ENCODE measurements around the gene ZNF76.
"Not testable (repeated sequence)": the region's sequence is repeated elsewhere in the genome, so short reads cannot be mapped to it uniquely, and the experiment has no call there.

ZNF76 gene

DNA sequence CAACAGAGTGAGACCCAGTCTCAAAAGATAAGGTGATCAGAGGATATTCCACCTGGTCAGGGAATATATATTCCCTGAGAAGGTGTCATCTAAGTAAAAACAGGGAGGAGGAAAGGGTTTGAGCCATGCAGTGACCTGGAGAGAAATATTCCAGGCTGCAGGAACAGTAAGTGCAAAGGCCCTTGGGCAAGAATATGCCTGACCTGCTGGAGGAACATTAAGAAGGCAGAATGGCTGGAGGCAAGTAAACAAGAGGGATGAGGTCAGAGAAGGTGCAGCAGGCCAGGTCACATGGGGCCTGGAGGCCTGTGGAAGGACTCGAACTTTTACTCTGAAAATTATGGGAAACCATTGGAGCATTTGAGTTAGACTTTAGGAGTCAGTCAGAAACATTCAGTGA is 44.8 kb downstream of the ZNF76 start:
- no peak for DNase-seq

GRCh38 chr6:35305117-35305516 is 45.6 kb downstream of the ZNF76 start:
- DNase-seq: no peak

DNA sequence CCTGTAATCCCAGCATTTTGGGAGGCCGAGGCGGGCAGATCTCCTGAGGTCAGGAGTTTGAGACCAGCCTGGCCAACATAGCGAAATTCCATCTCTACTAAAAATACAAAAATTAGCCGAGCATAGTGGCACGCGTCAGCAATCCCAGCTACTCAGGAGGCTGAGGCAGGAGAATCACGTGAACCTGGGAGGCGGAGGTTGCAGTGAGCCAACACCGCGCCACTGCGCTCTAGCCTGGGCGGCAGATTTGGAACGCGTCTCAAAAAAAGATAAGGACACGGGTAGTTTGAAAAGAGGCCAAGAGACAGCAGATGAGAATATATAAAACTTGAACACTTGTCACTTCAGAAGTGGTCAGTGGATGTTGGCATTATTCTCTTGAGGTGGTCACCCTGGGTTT is 47.6 kb downstream of the ZNF76 start:
- not testable (repeated sequence) for DNase-seq

DNA sequence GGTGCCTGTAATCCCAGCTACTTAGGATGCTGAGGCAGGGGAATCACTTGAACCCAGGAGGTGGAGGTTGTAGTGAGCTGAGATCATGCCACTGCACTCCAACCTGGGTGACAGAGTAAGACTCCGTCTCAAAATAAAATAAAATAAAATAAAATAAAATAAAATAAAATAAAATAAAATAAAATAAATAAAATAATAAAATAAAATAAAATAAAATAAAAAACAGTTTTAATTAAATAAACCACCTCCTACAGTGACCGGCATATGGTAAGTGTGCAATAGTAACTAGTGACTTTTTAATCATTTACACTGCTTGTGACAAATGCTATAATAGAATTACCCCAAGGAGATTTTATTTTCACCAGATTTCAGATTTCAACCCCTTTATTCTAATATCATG is 49.0 kb downstream of the ZNF76 start:
- not testable (repeated sequence) for DNase-seq

DNA sequence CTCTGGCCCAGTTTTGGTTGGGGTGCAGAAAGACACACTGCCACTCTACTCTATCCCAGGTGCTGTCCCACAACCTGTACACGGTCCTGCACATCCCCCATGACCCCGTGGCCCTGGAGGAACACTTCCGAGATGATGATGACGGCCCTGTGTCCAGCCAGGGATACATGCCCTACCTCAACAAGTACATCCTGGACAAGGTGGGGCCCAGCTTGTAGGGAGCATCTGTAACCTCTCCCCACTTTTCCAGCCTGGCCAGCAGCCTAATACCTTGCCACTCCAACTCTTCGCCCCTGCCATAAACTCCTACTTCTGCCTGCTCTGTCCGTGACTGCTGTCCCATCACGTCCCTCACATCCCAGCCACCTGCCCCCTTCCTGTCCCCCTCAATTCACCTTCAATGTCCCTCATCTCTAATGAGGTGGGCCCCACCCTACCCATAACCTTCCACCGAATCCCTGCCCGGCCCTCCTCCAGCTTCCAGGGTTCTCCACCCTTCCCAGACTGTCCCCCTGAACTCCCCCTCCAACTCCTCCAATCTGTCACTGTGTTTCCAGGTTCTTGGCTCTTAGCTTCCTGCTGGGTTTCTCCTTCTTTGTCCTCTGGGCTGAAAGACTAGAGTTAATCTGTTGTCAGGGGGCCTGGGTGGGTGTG is 50.2 kb downstream of the ZNF76 start:
- no peak for DNase-seq

DNA sequence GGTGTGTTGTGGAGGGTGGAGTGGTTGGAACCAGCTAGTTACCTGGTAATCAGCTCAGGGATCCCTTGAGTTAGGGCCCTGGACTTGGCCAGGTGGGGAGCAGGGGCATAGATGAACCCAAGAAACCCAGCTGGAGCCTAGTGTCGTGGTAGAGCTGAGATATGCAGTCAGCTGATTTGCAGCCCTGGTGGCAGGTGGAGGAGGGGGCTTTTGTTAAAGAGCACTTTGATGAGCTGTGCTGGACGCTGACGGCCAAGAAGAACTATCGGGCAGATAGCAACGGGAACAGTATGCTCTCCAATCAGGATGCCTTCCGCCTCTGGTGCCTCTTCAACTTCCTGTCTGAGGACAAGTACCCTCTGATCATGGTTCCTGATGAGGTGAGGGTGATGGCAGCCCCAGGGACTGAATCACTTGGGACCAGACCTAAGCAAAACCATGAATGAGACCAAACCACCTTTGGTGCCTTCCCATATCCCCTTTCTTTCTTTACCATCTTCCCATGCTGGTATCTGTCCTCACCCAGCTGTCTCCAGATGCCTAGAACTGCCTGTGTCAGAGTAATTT is 50.8 kb downstream of the ZNF76 start:
- DNase-seq: no peak

DNA sequence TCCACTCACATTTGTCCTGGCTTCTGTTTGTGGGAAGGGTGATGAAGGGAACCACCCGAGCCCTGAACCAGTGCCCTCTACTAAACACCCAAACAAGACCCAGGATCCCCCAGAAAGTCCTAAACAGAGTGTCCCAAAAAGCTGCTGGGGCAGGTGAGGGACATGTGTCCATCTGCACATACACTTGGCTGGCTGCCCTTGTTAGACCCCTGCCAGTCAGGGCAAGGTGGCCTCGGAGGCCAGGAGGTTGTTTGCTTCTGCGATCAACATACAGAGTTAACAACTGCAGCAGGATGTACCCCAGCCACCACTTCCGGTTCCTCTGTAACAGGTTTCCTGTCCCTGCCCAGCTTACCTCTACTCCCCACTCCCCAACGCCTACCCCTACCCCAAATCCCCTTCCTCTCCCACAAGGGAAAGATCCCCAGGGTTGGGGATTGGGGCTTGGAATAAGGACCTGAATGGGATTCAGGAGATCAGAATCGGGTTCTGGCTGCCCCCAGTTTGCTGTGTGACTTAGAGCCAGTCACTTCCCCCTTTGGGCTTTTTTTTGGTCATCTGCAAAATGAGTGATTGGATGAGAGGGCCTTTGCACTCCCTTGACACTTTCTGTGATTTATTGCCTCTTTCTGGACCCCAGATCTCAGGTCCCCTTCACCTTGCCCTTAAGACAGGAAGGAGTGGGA is 52.0 kb downstream of the ZNF76 start:
- DNase-seq: no peak

- DNase-seq: no peak
These were observed 52.7 kb downstream of the ZNF76 start for GRCh38 chr6:35312076-35312800.

DNA sequence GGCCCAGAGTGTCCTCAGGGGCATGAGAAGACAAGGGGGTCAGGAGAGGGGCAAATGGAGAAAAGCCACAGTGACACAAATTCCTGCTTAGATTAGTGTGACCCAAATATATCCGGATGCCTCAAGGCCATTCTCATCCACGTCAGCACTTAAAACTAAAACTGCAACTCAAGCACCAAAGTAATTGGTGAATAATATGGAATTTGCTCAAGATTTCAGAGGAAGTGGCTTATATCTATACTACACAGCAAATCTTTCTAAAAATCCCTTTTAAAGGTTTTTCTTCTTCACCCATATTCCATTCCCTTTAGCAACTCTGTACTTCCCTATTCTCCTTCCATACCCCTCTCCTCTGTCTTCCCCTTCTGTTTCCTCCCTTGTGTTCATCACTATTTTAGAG is 53.3 kb downstream of the ZNF76 start:
- DNase-seq: no peak

GRCh38 chr6:35317483-35318195 is 58.1 kb downstream of the ZNF76 start:
- DNase-seq: no peak

- DNase-seq: peak; percentile 91
These were observed 58.9 kb downstream of the ZNF76 start for GRCh38 chr6:35318196-35319171.

DNA sequence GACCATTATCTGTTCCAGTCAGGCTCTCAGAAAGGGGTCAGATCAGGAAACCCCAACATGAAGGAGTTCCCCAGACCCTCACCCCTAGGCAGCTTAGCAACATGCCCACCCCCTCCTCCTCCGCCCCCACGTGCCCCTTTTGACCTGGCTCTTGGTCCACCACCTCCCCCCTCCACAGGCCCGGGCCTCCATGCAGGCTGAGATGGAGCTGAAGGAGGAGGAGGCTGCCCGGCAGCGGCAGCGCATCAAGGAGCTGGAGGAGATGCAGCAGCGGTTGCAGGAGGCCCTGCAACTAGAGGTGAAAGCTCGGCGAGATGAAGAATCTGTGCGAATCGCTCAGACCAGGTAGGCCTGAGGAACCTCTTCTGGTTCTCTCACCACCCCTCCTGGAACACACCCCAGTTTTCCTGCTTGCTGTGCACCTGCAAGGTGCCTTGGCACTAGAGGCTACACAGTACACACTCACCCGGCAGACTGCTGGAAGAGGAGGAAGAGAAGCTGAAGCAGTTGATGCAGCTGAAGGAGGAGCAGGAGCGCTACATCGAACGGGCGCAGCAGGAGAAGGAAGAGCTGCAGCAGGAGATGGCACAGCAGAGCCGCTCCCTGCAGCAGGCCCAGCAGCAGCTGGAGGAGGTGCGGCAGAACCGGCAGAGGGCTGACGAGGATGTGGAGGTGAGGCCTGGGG is 60.0 kb downstream of the ZNF76 start:
- no peak for DNase-seq

DNA sequence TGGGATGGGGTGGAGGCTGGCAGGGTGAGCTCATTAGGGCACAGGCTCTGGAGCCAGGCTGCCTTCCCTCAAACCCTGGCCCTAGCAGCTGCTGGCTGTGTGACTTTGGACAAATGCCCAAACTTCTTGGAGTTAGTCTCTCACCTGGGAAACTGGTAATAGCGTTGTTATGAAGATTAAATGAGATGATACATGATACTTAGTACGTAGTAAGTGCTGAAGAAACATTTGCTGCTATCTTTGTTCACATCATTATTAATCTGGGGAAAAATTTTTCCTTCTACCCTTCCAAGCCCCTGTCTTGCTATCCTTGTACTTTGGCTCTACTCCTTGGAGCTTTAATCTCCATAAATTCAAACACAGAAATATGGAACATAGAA is 60.5 kb downstream of the ZNF76 start:
- no peak for DNase-seq

GRCh38 chr6:35321091-35321490 is 61.6 kb downstream of the ZNF76 start:
- no peak for DNase-seq

DNA sequence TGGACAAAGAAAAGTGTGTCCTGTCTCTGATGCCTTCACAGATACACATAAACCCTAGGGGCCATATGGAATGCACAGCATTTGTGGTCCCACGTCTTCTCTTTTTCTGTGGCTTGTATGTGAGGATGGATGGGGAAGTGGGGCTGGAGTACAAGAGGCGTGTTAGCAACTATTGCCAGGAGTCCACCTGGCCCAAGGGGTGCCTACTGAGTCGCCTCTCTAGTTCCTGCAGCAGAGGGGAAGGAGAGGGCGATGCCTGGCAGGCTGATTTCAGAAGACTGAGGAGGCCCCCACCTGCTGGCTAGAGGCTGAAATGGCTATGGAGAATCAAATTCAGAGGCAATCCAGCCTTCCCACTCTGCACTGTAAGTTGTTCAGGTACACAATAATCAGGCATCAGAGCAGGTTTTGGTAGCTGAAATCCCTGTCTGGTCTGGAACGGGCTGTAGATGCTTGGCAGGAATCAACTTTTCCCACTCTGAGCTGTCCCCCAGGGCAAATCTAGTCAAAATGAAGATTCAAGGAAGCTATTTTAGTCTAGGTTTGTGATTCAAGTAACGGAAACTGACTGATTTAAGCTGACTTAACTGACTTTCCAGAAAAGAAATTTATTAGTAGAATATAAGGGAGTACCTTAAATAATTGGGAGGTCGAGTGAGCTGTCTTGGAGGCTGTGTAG is 68.0 kb downstream of the ZNF76 start:
- peak; percentile 71 for DNase-seq

DNA sequence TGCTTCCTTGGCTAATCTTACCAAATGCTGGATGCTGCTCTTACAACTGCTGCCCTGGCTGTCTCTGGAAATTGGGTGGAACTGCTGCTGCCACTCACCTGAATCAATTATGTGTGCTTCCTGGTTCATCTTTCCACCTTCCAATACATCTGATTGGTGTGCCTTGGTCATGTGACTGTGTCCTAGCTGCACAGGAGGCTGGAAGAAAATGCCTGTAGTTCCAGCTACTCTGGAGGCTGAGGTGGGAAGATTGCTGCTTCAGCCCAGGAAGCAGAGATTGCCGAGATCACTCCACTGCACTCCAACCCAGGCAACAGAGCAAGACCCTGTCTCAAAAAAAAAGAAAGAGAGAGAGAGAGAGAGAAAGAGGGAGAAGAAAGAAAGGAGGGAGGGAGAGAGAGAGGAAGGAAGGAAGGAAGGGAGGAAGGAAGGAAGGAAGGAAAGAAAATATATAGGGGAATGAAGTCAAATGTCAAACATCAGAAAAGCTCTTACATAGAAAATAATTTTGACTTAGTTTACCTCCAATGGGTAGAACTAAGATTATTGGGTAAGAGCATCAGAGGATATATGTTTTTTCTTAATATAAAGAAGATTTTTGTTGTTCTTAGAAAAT is 68.7 kb downstream of the ZNF76 start:
- DNase-seq: no peak

DNA sequence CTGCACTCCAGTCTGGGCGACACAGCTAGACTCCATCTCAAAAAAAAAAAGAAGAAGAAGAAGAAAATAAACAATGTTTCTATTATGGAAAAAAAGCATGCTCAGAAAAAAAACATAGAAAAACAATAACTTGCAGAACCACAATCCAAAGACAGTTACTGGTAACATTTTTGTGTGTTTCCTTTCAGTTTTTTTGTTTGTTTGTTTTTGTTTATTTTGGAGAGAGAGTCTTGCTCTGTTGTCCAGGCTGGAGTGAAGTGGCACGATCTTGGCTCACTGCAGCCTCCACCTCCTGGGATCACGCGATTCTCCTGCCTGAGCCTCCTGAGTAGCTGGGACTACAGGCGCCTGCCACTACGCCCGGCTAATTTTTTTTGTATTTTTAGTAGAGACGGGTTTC is 69.4 kb downstream of the ZNF76 start:
- not testable (repeated sequence) for DNase-seq

DNA sequence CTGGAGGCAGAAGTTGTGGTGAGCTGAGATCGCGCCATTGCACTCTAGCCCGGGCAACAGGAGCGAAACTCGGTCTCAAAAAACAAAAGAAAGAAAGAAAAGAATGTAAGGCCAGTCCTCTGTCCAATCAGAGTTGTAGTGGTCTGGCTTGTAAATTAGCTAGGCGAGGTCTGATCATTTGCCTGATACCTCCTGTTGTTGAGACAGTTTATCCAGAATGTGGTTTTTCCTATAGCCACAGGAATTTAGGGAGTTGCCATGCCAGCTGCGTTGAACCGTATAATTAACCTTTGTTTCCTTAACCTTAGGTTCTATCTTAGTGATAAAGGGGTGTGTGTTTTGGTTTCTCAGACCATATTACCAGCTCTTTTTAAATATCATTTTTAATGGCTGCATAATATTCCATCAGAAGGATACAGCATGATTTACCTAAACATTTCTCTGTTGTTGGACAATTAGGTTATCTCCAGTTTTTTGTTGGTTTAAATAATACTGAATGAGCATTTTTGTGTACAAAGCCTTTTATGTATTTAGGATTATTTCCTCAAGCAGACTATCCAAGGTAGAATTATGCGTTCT is 71.1 kb downstream of the ZNF76 start:
- no peak for DNase-seq

DNA sequence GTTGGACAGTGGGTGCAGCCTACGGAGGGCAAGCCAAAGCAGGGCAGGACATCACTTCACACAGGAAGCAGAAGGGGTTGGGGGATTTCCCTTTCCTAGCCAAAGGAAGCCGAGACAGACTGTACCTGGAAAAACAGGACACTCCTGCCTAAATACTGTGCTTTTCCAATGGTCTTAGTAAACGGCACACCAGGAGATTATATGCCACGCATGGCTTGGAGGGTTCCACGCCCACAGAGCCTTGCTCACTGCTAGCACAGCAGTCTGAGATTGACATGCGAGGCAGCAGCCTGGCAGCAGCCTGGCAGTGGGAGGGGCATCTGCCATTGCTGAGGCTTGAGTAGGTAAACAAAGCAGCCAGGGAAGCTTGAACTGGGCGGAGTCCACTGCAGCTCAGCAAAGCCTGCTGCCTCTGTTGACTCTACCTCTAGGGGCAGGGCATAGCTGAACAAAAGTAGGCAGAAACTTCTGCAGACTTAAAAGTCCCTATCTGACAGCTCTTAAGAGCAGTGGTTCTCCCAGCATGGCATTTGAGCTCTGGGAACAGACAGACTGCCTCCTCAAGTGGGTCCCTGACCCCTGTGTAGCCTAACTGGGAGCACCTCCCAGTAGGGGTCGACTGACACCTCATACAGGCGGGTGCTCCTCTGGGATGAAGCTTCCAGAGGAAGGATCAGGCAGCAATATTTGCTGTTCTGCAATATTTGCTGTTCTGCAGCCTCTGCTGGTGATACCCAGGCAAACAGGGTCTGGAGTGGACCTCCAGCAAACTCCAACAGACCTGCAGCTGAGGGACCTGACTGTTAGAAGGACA is 72.7 kb downstream of the ZNF76 start:
- not testable (repeated sequence) for DNase-seq

Measured in 8988T (cell line).